ENCODE measurements around the gene TNFAIP8L2. TPM values are rescaled to one million over a fixed set of nuclear protein-coding genes. Genes with fewer than 3 reads are reported as not detected.

TNFAIP8L2 gene
- 10 to 100 TPM; 26.3 to 48.0 (median 35.3) TPM for total RNA-seq
- 10 to 100 TPM; 58.8 to 63.4 (median 61.9) TPM for polyA plus RNA-seq
- long read RNA-seq, donor 1, transcript TNFAIP8L2-201 (2 exons, 1,178 nt): major isoform, 11 of 11 reads
- long read RNA-seq, donor 1, partial matches to known transcripts: 0 of 11 reads
- long read RNA-seq, donor 1, other reads (novel, unspliced or antisense): 0 of 11 reads
- long read RNA-seq, donor 2, transcript TNFAIP8L2-201 (2 exons, 1,178 nt): major isoform, 7 of 7 reads
- long read RNA-seq, donor 2, partial matches to known transcripts: 0 of 7 reads
- long read RNA-seq, donor 2, other reads (novel, unspliced or antisense): 0 of 7 reads

DNA sequence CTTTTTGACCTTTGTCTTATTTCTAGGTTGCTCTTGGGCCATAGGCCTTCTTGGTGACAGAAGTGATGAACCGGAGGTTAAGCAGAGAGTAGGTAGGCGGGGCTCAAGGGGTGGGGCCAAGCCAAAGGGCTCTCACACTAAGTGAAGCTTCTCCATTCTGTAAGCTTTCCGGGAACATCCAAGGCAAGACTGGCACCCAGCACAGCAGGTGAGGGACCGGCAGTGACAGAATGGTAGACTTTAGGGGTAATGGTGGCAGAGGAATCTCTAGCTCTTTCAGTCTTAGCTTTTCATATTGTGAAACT lies at the start of gene TNFAIP8L2:
Gene TNFAIP8L2 (plus strand): TSS at position 135 of the 305 bp plus-strand sequence. CDS start 2,049 bp downstream, outside the sequence.
- peaks cover 15 to 58% (median 41%) of the 10 kb centered on the region in 6 donors for H3K4me1 ChIP-seq
- H3K27me3 ChIP-seq (replicated peaks in 1 of 7): no peaks in the 10 kb centered on the region
- peak; percentile 95 for DNase-seq
- H3K27ac ChIP-seq: peak within 1 kb of the TSS; percentile 66 to 94 (median 85)
- no peaks in the 10 kb centered on the region for H3K9me3 ChIP-seq
- TF ChIP-seq POLR2AphosphoS5 (IDR thresholded peaks at IDR 0.05): peak in 1 of 3 donors; percentile 55
- TF ChIP-seq POLR2A (IDR thresholded peaks at IDR 0.05): no peak
- TF ChIP-seq, protein P1, sequence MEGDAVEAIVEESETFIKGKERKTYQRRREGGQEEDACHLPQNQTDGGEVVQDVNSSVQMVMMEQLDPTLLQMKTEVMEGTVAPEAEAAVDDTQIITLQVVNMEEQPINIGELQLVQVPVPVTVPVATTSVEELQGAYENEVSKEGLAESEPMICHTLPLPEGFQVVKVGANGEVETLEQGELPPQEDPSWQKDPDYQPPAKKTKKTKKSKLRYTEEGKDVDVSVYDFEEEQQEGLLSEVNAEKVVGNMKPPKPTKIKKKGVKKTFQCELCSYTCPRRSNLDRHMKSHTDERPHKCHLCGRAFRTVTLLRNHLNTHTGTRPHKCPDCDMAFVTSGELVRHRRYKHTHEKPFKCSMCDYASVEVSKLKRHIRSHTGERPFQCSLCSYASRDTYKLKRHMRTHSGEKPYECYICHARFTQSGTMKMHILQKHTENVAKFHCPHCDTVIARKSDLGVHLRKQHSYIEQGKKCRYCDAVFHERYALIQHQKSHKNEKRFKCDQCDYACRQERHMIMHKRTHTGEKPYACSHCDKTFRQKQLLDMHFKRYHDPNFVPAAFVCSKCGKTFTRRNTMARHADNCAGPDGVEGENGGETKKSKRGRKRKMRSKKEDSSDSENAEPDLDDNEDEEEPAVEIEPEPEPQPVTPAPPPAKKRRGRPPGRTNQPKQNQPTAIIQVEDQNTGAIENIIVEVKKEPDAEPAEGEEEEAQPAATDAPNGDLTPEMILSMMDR (IDR thresholded peaks at IDR 0.05 in 8 of 11, conservative IDR thresholded peaks at IDR 0.05 in 3 of 11): no peak
- 8 to 25% (median 17%) methylated on average over 4 of the region's 4 CpGs for WGBS, 5 donors
- H3K36me3 ChIP-seq: peaks cover 0 to 44% (median 23%) of the 10 kb centered on the region in 6 donors
- intact Hi-C loops (cut with DNase I; ENCODE audit: low total_unique reads): loop anchor here (5.0 kb wide), 1 partner anchor 54 kb away; no protein-coding TSS in a partner anchor
- peak within 1 kb of the TSS; percentile 54 to 91 (median 62) for H3K4me3 ChIP-seq

DNA sequence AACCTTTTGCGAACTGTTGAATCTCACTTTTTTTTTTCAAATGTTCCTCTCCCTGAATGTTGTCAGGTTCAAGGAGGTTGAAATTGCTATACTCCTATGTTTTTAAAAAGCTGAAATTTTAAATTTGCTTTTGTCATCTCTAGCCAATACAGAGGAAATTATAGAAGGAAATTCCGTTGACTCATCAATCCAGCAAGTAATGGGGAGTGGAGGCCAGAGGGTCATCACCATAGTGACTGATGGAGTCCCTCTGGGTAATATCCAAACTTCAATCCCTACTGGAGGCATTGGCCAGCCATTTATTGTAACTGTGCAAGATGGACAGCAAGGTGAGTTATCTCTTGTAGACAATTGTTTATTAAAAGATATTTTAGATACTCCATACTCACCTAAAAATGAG lies 49.6 kb upstream of the TNFAIP8L2 start:
- Histone ChIP-seq H3K4me3 (no peak overlapping the region), H3K27me3 (replicated peaks in 1 of 7) (no peaks in the 10 kb centered on the region), H3K36me3 (peaks cover 4 to 89% (median 24%) of the 10 kb centered on the region in 6 donors), H3K27ac (no peak overlapping the region), H3K9me3 (no peaks in the 10 kb centered on the region), H3K4me1 (no peaks in the 10 kb centered on the region)
- TF ChIP-seq, protein P1 (IDR thresholded peaks at IDR 0.05 in 8 of 11, conservative IDR thresholded peaks at IDR 0.05 in 3 of 11): no peak
- TF ChIP-seq POLR2A (IDR thresholded peaks at IDR 0.05): no peak
- TF ChIP-seq POLR2AphosphoS5 (IDR thresholded peaks at IDR 0.05): no peak
- WGBS, 5 donors: 75 to 84% (median 78%) methylated on average over 2 of the region's 2 CpGs
- DNase-seq: no peak
- intact Hi-C loops (cut with DNase I; ENCODE audit: low total_unique reads): no loop called here

DNA sequence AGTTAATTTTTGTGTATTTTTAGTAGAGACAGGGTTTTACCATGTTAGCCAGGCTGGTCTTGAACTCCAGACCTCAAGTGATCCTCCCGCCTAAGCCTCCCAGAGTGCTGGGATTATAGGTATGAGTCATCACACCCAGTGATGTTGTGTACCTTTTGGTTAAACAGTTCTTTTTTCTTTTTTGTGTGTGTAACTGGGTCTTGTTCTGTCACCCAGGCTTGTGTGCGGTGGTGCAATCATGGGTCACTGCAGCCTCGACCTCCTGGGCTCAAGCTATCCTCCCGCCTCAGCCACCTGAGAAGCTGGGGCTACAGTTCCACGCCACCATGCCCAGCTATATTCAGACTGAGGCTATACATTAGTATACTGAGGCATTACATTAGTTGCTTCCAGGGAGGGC lies 48.1 kb upstream of the TNFAIP8L2 start:
- 90 to 97% (median 95%) methylated on average over 5 of the region's 5 CpGs for WGBS, 5 donors
- H3K36me3 ChIP-seq: peaks cover 4 to 89% (median 24%) of the 10 kb centered on the region in 6 donors
- H3K4me1 ChIP-seq: no peaks in the 10 kb centered on the region
- H3K27me3 ChIP-seq (replicated peaks in 1 of 7): no peaks in the 10 kb centered on the region
- intact Hi-C loops (cut with DNase I; ENCODE audit: low total_unique reads): no loop called here
- DNase-seq: no peak
- H3K9me3 ChIP-seq: no peaks in the 10 kb centered on the region
- no peak overlapping the region for H3K27ac ChIP-seq
- no peak overlapping the region for H3K4me3 ChIP-seq
- TF ChIP-seq POLR2AphosphoS5 (IDR thresholded peaks at IDR 0.05) (no peak), POLR2A (IDR thresholded peaks at IDR 0.05) (no peak)
- TF ChIP-seq, protein P1 (IDR thresholded peaks at IDR 0.05 in 8 of 11, conservative IDR thresholded peaks at IDR 0.05 in 3 of 11): no peak

DNA sequence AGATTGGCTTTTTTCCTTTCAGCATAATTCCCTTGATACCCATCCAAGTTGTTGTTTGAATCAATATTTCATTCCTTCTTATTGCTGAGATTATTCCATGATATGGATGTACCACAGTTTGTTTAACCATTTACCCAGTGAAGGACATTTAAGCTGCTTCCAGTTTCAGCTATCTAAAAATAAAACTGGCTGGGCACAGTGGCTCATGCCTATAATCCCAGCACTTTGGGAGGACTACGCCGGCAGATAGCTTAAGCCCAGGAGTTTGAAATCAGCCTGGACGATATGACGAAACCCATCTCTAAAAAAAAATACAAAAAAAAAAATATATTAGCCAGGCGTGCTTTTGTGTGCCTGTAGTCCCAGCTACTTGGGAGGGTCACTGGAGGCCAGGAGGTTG lies 42.6 kb upstream of the TNFAIP8L2 start:
- 94 to 98% (median 97%) methylated on average over 5 of the region's 5 CpGs for WGBS, 5 donors
- Histone ChIP-seq H3K9me3 (no peaks in the 10 kb centered on the region), H3K27ac (no peak overlapping the region), H3K36me3 (peaks cover 4 to 91% (median 24%) of the 10 kb centered on the region in 6 donors), H3K4me1 (no peaks in the 10 kb centered on the region), H3K27me3 (replicated peaks in 1 of 7) (no peaks in the 10 kb centered on the region), H3K4me3 (no peak overlapping the region)
- intact Hi-C loops (cut with DNase I; ENCODE audit: low total_unique reads): no loop called here
- no peak for TF ChIP-seq POLR2AphosphoS5 (IDR thresholded peaks at IDR 0.05)
- TF ChIP-seq, protein P1 (IDR thresholded peaks at IDR 0.05 in 8 of 11, conservative IDR thresholded peaks at IDR 0.05 in 3 of 11): no peak
- DNase-seq: no peak

Measured in spleen (tissue), 13 donors.